Tibial artery (tissue), 4 donors: ENCODE data around the gene NRXN2.
A peak's percentile ranks its signal among the peaks of the same experiment; 100 is the strongest.

Source experiments
- DNase-seq, 2 donors: peaks; one replicate each; pipeline ENCODE4 v3.0.0-alpha.2; 2019
- H3K27ac ChIP-seq, 2 donors: fragments of 200-600 bp; sonication (generic) in 1 of 2; 1 replicate in 1 of 2; 2 replicates in 1 of 2; pipeline ENCODE4 v1.5.1; 2018 to 2019; ENCODE audit warnings: mild to moderate bottlenecking in 1 of 2
- H3K27me3 ChIP-seq, 2 donors: fragments of 200-600 bp; sonication (generic) in 1 of 2; one replicate each; pipeline versions ENCODE4 v1.5.1 to v1.6.0; 2016 to 2019
- H3K36me3 ChIP-seq, 3 donors: fragments of 200-600 bp; sonication (generic) in 2 of 3; one replicate each; pipeline ENCODE4 v1.5.1; 2016 to 2019; ENCODE audit warnings: mild to moderate bottlenecking in 2 of 3
- H3K4me1 ChIP-seq, 4 donors: fragments of 200-600 bp; sonication (generic) in 2 of 4; 1 replicate in 3 of 4; 2 replicates in 1 of 4; pipeline ENCODE4 v1.5.1; 2016 to 2019
- H3K4me3 ChIP-seq, 2 donors: fragments of 200-600 bp; sonication (generic) in 1 of 2; 1 replicate in 1 of 2; 2 replicates in 1 of 2; pipeline ENCODE4 v1.5.1; 2018 to 2019; ENCODE audit warnings: mild to moderate bottlenecking in 2 of 2
- H3K9me3 ChIP-seq, 3 donors: fragments of 200-600 bp; sonication (generic) in 1 of 3; one replicate each; pipeline ENCODE4 v1.5.1; 2016 to 2019
- intact Hi-C: fragments of 100-400 bp; cut with DNase I; formaldehyde crosslinking; loops from one replicate; pipeline ENCODE4 v1.15.0; 2023; ENCODE audit warnings: low total_unique reads
- TF ChIP-seq, protein P1 (sequence below), 2 experiments: fragments of 200-600 bp in 1 of 2; fragments of 450-650 bp in 1 of 2; IDR thresholded peaks; one replicate each; pipeline ENCODE4 v1.5.1; 2017 to 2019; ENCODE audit warnings: antibody characterized with exemption in 2 of 2, mild to moderate bottlenecking in 1 of 2, moderate library complexity in 1 of 2

Gene NRXN2

DNA sequence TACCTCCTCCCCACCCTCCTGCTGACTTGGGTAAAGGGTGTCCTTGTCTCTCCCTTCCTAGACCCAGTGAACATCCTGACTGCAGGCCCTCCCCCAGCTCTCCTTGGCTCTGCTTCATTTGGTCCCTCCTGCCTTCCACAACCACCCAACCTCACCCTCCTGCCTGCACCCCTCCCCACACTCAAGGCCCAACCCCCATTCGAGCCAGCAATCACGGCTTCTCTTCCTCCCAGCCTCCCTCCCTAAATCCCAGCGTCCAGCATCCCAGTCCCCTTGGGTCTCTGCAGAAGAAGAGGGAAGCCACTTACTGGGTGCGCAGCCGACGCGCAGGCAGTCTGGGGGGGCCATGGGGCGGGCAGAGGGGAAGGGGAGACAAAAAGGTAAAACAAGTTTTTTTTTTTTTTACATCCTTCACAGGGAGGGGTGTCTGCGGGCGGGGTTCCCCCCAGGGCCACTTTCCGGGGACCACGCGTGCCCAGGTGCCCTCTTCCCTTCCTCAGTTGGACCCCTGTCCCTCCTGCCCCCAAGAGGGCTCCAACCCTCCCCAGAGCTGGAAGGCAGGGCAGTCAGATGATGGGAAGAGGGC is 69.5 kb downstream of the NRXN2 start:
- Histone ChIP-seq H3K4me1 (peaks cover 0 to 9% (median 0%) of the 10 kb centered on the region in 4 donors), H3K36me3 (no peaks in the 10 kb centered on the region), H3K27me3 (peaks cover 0 to 10% of the 10 kb centered on the region in 2 donors), H3K9me3 (no peaks in the 10 kb centered on the region), H3K4me3 (no peak overlapping the region), H3K27ac (no peak overlapping the region)
- intact Hi-C loops, result loop anchor here (5.0 to 10.0 kb wide), 2 partner anchors 71 to 206 kb away; partner anchors contain the start of gene NRXN2
- TF ChIP-seq, protein P1, sequence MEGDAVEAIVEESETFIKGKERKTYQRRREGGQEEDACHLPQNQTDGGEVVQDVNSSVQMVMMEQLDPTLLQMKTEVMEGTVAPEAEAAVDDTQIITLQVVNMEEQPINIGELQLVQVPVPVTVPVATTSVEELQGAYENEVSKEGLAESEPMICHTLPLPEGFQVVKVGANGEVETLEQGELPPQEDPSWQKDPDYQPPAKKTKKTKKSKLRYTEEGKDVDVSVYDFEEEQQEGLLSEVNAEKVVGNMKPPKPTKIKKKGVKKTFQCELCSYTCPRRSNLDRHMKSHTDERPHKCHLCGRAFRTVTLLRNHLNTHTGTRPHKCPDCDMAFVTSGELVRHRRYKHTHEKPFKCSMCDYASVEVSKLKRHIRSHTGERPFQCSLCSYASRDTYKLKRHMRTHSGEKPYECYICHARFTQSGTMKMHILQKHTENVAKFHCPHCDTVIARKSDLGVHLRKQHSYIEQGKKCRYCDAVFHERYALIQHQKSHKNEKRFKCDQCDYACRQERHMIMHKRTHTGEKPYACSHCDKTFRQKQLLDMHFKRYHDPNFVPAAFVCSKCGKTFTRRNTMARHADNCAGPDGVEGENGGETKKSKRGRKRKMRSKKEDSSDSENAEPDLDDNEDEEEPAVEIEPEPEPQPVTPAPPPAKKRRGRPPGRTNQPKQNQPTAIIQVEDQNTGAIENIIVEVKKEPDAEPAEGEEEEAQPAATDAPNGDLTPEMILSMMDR (IDR thresholded peaks at IDR 0.05), result no peak
- DNase-seq, result no peak

DNA sequence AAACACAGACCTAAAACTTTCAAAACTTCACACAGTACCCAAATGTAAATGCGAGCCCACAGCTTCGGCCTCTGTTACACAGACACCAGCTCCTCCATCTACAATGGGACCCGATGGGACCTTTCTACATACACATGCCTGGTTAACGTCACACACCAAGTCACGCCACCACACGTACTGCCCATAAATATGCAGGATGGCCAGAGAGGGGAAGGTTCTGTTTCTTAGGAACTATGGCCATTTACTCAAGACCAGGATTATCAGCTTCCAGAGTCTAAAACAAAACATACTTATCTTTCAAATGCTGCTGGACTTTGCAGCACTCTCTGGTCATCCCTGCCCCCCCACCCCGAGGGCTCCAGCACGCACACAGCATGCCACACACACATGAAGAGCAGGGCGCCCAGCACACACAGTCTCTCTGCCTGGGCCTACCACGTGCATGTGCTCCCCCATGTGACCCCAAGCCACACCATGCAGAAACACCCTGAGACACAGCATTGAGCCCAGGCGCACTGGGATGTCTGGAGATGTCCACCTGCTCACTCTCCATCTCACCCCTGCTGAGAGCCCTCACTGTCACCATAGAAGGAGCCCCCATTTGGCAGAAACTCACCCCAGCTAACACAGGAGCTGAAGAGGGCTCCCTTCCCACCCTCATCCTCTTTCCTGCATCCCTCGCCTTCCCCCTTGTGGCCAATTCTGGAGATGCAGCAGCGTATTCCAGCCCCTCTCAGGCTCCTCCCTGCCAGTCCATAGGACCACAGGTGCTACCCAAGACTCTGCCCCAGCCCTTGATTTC is 70.2 kb downstream of the NRXN2 start:
- no peak overlapping the region for H3K27ac ChIP-seq
- no peaks in the 10 kb centered on the region for H3K9me3 ChIP-seq
- peak; percentile 79 to 85 for DNase-seq
- intact Hi-C loops, result loop anchor here (5.0 to 10.0 kb wide), 2 partner anchors 72 to 205 kb away; partner anchors contain the start of gene NRXN2
- H3K4me1 ChIP-seq, result peaks cover 0 to 9% (median 0%) of the 10 kb centered on the region in 4 donors
- TF ChIP-seq, protein P1 (IDR thresholded peaks at IDR 0.05), result peak; percentile 88 to 93
- H3K27me3 ChIP-seq, result peaks cover 0 to 12% of the 10 kb centered on the region in 2 donors
- no peak overlapping the region for H3K4me3 ChIP-seq
- H3K36me3 ChIP-seq, result no peaks in the 10 kb centered on the region

DNA sequence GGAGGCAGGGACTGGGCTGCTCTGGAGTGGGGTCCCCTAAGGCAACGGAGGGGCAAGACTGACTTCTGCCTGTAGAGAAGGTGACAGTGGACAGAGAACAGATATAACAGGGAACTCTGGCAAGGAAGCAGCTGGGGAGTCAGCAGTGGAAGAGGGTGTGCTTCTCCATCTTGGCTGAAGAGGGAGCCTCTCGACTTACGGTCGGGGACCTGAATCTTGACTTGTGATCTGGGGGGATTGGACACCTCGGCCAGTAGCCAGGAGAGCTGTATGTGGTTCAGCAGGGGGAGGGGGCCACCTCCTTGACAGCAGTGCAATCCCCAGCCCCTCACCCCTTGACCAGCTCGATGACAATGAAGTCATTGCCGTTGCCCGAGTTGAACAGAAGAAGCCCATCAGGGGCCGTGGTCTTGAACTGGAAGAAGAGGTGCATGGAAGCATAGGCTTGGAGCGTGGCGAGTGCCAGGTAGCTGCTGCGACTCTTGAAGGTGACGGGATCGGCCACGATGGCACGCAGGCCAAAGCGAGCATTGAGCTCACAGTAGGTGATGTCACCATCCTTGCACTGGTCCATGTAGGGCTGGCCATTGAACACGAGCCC is 72.0 kb downstream of the NRXN2 start:
- DNase-seq, result no peak
- H3K9me3 ChIP-seq, result no peaks in the 10 kb centered on the region
- H3K4me3 ChIP-seq, result no peak overlapping the region
- H3K36me3 ChIP-seq, result no peaks in the 10 kb centered on the region
- TF ChIP-seq, protein P1 (IDR thresholded peaks at IDR 0.05), result no peak
- peaks cover 0 to 16% of the 10 kb centered on the region in 2 donors for H3K27me3 ChIP-seq
- H3K27ac ChIP-seq, result no peak overlapping the region
- H3K4me1 ChIP-seq, result peaks cover 0 to 9% (median 0%) of the 10 kb centered on the region in 4 donors
- intact Hi-C loops, result loop anchor here (5.0 to 10.0 kb wide), 2 partner anchors 74 to 204 kb away; partner anchors contain the start of gene NRXN2

DNA sequence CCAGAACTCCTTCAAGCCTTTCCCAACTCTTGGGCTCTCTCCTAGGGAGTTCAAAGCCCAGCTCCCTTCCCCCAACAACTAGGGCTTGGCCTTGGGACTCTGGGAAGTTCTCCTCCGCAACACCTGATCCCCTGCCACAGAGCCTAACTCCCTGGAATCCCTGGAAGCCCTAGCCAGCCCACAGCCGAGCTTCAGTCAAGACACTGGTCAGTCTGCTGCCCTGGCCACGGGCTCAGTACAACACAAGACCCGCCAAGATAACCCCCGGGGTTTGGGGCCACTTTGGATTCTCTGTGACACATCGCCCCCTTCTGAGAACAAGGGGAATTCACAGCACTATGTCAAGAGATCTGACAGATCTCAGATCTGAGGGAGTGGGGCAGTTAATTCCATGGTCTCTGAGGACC is 73.7 kb downstream of the NRXN2 start:
- TF ChIP-seq, protein P1 (IDR thresholded peaks at IDR 0.05), result no peak
- DNase-seq, result no peak
- H3K27ac ChIP-seq, result no peak overlapping the region
- intact Hi-C loops, result no loop called here
- H3K4me3 ChIP-seq, result no peak overlapping the region
- H3K4me1 ChIP-seq, result peaks cover 0 to 11% (median 0%) of the 10 kb centered on the region in 4 donors
- H3K27me3 ChIP-seq, result peaks cover 0 to 26% of the 10 kb centered on the region in 2 donors
- H3K36me3 ChIP-seq, result no peaks in the 10 kb centered on the region
- H3K9me3 ChIP-seq, result no peaks in the 10 kb centered on the region

DNA sequence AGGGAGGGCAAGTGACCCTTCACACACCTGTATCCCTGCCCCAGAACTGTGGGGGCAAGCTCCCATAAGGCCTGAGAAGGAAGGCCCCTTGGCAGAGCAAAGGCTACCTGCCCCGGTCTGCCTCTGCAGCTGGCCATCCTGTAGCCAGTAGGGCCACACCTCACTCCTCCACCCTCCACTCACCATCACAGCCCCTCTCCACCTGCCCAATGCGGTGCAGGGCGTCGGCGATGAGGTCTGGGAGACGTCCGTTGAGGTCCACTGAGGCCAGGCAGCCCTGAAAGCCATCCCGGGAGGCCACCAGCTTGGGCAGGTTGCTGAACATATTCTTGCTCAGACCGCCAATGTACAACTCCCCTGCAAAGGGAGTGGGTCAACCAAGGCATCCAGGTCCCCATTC is 74.4 kb downstream of the NRXN2 start:
- Histone ChIP-seq H3K27ac (no peak overlapping the region), H3K4me3 (no peak overlapping the region), H3K36me3 (no peaks in the 10 kb centered on the region), H3K9me3 (no peaks in the 10 kb centered on the region), H3K4me1 (peaks cover 0 to 18% (median 2%) of the 10 kb centered on the region in 4 donors), H3K27me3 (peaks cover 0 to 30% of the 10 kb centered on the region in 2 donors)
- intact Hi-C loops, result no loop called here
- TF ChIP-seq, protein P1 (IDR thresholded peaks at IDR 0.05), result no peak
- no peak for DNase-seq
